Calu3 (cell line): ENCODE results near the gene ECI1. TPM values are rescaled to one million over a fixed set of nuclear protein-coding genes. Genes with fewer than 3 reads are reported as not detected.

Source experiments
- BruUV-seq: library from RNA; stranded (reverse); fragments of 400-500 nt; replicated peaks from 2 replicates; lab custom pipeline; 2021; lab: Mats Ljungman, UMichigan
- CTCF ChIA-PET: fragments of 300-600 bp; sonication (Branson Sonifier 250); formaldehyde crosslinking; loops from one replicate; lab custom pipeline; 2022; ENCODE audit warnings: antibody characterized with exemption; lab: Charles Lee
- DNase-seq: peaks from one replicate; pipeline ENCODE4 v3.0.0; 2022
- H3K27ac Mint-ChIP-seq: one replicate; pipeline ENCODE4 v1.8.0; 2022; ENCODE audit warnings: mixed read lengths; ENCODE audit not compliant: unreplicated experiment
- H3K27me3 Mint-ChIP-seq: one replicate; pipeline ENCODE4 v1.8.0; 2022; ENCODE audit warnings: mixed read lengths; ENCODE audit not compliant: unreplicated experiment
- H3K36me3 Mint-ChIP-seq: one replicate; pipeline ENCODE4 v1.8.0; 2022; ENCODE audit warnings: mild to moderate bottlenecking, moderate library complexity, mixed read lengths; ENCODE audit not compliant: insufficient read depth, unreplicated experiment
- H3K4me1 Mint-ChIP-seq: one replicate; pipeline ENCODE4 v1.8.0; 2022; ENCODE audit warnings: mild to moderate bottlenecking, low read depth, mixed read lengths; ENCODE audit not compliant: unreplicated experiment
- H3K4me3 Mint-ChIP-seq: one replicate; pipeline ENCODE4 v1.8.0; 2022; ENCODE audit warnings: mild to moderate bottlenecking, low read depth, moderate library complexity, mixed read lengths; ENCODE audit not compliant: unreplicated experiment
- H3K9me3 Mint-ChIP-seq: one replicate; pipeline ENCODE4 v1.8.0; 2022; ENCODE audit warnings: low read depth, mixed read lengths; ENCODE audit not compliant: unreplicated experiment
- intact Hi-C: fragments of 100-400 bp; cut with micrococcal nuclease; formaldehyde crosslinking; loops from one replicate; pipeline ENCODE4 v1.10.0; 2022; ENCODE audit not compliant: unreplicated experiment
- total RNA-seq: library from RNA; stranded (reverse); gene quantifications from 2 replicates; pipeline ENCODE4 v1.2.3, GENCODE V29; 2022
- TF ChIP-seq, protein P1 (sequence below): fragments of 200-600 bp; IDR thresholded peaks from one replicate; pipeline ENCODE4 v1.8.0; 2022; ENCODE audit warnings: antibody characterized with exemption; ENCODE audit not compliant: unreplicated experiment

ECI1 gene
- total RNA-seq, 1 experiment from 2014 or later: 85.7 TPM

DNA sequence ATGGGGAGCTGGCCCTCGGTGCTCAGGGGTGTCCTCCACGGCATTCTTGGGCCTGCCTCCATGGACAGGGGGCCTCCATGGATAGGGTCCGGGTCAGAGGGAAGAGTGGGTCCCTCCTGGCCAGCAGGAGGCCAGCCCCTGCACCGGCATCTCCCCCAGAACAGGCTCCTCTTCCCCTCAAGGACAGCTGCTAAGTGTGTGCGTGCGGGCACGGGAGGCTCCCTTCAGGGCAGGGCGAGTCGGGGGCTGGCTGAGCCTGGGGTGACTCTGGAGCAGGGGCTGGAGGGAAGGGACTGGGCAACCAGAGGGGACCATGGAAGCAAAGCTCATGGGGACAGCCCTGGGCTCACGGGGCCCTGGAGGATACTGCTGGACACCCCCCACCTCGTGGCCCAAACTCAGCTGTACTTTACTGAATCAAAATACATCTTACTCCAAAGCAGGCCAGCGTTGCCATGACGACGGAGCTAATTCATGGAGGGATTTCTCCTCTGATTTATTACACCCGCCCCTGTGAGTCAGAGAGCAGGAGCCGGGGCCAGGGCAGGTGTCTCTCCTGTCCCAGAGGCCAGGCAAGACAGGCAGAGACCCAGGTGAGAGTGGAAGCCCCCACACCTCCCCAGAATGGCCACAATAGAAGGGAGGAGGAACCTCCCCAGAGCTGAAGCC lies 57.1 kb downstream of the ECI1 start:
- no peak overlapping the region for H3K27ac Mint-ChIP-seq

DNA sequence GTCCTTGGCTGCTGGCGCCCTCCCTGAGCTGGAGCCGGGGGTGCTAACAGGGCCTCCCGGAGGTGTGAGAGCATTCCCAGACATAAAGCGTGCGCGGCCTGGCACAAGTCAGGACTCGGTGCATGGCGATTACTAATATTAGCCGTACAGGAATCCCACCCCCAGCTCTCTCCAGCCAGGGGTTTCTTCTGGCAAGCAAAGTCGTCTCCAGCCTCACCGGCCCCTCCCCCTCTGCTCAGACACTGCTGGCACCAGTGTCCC lies 60.0 kb downstream of the ECI1 start:
- BruUV-seq: no TSS peak
- TF ChIP-seq, protein P1, sequence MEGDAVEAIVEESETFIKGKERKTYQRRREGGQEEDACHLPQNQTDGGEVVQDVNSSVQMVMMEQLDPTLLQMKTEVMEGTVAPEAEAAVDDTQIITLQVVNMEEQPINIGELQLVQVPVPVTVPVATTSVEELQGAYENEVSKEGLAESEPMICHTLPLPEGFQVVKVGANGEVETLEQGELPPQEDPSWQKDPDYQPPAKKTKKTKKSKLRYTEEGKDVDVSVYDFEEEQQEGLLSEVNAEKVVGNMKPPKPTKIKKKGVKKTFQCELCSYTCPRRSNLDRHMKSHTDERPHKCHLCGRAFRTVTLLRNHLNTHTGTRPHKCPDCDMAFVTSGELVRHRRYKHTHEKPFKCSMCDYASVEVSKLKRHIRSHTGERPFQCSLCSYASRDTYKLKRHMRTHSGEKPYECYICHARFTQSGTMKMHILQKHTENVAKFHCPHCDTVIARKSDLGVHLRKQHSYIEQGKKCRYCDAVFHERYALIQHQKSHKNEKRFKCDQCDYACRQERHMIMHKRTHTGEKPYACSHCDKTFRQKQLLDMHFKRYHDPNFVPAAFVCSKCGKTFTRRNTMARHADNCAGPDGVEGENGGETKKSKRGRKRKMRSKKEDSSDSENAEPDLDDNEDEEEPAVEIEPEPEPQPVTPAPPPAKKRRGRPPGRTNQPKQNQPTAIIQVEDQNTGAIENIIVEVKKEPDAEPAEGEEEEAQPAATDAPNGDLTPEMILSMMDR: no peak
- H3K27ac Mint-ChIP-seq: no peak overlapping the region
- CTCF ChIA-PET: no interaction called here
- intact Hi-C loops: no loop called here
- DNase-seq: no peak
- peaks cover 55% of the 10 kb centered on the region for H3K27me3 Mint-ChIP-seq
- peaks cover 15% of the 10 kb centered on the region for H3K36me3 Mint-ChIP-seq
- H3K9me3 Mint-ChIP-seq: no peaks in the 10 kb centered on the region
- no peak overlapping the region for H3K4me3 Mint-ChIP-seq
- peaks cover 10% of the 10 kb centered on the region for H3K4me1 Mint-ChIP-seq

More for the DNA sequence above, 57.1 kb downstream of the ECI1 start:
- Mint-ChIP-seq H3K27me3 (peaks cover 80% of the 10 kb centered on the region), H3K9me3 (no peaks in the 10 kb centered on the region), H3K36me3 (peaks cover 20% of the 10 kb centered on the region), H3K4me1 (peaks cover 10% of the 10 kb centered on the region), H3K4me3 (no peak overlapping the region)
- peak; percentile 57 for DNase-seq
- BruUV-seq: no TSS peak
- CTCF ChIA-PET: interaction anchor here (0.6 to 2.4 kb wide), 12 partner anchors 9 to 470 kb away, joined by 3 to 27 read pairs (median 4); partner anchors contain the start of genes ECI1, PGP and TRAF7
- TF ChIP-seq, protein P1: no peak
- intact Hi-C loops: no loop called here

DNA sequence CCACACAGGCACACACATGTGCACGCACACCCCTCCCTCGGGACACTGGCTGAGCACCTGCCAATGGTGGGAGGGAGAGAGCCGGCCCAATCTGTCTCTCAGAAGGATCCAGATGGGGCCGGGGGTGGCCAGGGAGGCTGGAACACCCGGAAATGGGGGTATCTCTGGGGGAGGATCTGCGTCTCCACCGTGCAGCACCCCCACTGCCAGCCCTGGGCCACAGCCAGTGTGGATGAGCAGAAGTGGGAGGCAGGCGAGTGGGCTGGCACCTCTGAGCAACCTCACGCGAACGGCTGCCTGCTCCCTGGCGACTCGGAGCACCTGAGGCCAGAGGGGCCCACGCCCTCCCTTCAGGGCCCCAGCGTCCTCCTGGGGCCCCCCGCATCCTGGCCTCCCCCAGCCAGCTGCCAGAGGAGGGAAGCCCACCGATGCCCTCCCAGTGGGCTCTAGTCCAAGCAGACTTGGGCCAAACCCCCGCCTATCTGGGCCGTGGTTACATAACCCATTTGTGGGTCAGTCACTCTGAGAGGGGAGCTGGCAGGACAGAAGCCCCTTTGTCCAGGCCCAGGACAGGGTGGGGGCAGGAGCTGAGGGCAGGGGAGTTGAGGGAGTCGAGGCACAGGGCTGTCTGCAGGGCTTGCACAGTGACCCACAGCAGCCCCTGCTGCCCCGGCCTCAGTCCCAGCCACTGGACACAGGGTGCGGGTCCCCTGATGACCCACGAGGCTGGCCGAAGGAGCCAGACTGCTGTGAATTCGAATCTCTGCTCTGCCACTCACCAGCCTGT lies 60.5 kb downstream of the ECI1 start:
- TF ChIP-seq, protein P1: no peak
- no peak overlapping the region for H3K4me3 Mint-ChIP-seq
- CTCF ChIA-PET: interaction anchor here (0.8 kb wide), 1 partner anchor 168 kb away, joined by 3 read pairs; no protein-coding TSS in a partner anchor

DNA sequence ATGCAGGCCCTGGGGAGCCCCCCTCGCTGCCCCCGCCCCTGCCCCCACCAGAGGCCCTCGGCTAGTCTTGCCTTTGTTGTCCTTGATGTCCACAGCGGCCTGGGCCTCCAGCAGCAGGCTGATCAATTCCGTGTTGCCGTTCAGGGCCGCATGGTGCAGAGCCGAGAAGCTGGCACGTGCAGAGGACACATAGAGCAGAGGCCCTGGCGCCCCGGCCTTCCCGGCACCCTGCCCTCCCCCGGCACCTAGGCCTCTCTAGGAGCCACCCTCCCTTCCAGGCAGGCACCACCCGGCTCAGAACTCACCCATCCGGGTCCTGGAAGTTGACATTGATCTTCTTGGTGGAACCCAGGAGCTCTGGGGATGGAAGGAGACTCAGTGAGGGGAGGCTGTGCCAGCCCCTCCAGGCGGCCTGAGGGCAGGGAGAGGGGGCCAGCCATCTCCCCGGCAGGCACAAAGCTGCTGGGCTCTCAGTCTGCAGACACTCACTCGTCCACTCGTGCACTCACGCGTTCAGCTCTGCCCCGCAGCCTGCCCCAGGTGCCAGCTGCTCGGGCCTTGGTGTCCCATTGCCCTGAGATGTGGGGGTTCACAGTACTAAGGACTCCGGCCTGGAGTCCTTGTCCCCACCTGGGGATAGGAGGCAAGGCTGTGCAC lies 61.3 kb downstream of the ECI1 start:
- Mint-ChIP-seq H3K27me3 (peaks cover 55% of the 10 kb centered on the region), H3K27ac (no peak overlapping the region), H3K9me3 (no peaks in the 10 kb centered on the region), H3K4me3 (no peak overlapping the region), H3K36me3 (peaks cover 18% of the 10 kb centered on the region), H3K4me1 (peaks cover 7% of the 10 kb centered on the region)
- intact Hi-C loops: no loop called here
- BruUV-seq: no TSS peak
- DNase-seq: no peak
- CTCF ChIA-PET: interaction anchor here (0.7 to 0.8 kb wide), 2 partner anchors 16 to 167 kb away, joined by 3 to 5 read pairs; no protein-coding TSS in a partner anchor
- TF ChIP-seq, protein P1: no peak

More for the DNA sequence above, 60.5 kb downstream of the ECI1 start:
- intact Hi-C loops: no loop called here
- no peak overlapping the region for H3K27ac Mint-ChIP-seq
- BruUV-seq: no TSS peak
- peaks cover 19% of the 10 kb centered on the region for H3K36me3 Mint-ChIP-seq
- H3K9me3 Mint-ChIP-seq: no peaks in the 10 kb centered on the region
- H3K4me1 Mint-ChIP-seq: peaks cover 10% of the 10 kb centered on the region
- DNase-seq: no peak
- H3K27me3 Mint-ChIP-seq: peaks cover 55% of the 10 kb centered on the region
